Activated B cell treated with CpG ODN at 0.5 μM for 24 hours (primary cell): ENCODE measurements around the gene FCER2. TPM values are rescaled to one million over a fixed set of nuclear protein-coding genes. Genes with fewer than 3 reads are reported as not detected.

ENCODE experiments used
- ATAC-seq: fragments of 200-7000 bp; cut with Tn5 transposase; one replicate; pipeline ENCODE4 v1.10.0; 2021; ENCODE audit warnings: low read depth, mild to moderate bottlenecking, moderate library complexity
- CTCF ChIA-PET: fragments of 350-600 bp; sonication (Branson Sonifier 250); formaldehyde crosslinking; loops from one replicate; lab custom pipeline; 2021; ENCODE audit warnings: antibody characterized with exemption; lab: Charles Lee
- POLR2A ChIA-PET: fragments of 350-600 bp; sonication (Branson Sonifier 250); formaldehyde crosslinking; loops from one replicate; lab custom pipeline; 2021; ENCODE audit warnings: antibody characterized with exemption; lab: Charles Lee
- DNase-seq: peaks from one replicate; pipeline ENCODE4 v3.0.0; 2022
- H3K27ac Mint-ChIP-seq: one replicate; pipeline ENCODE4 v1.8.0; 2020; ENCODE audit warnings: mixed read lengths
- H3K27me3 Mint-ChIP-seq: one replicate; pipeline ENCODE4 v1.8.0; 2021; ENCODE audit warnings: mixed read lengths
- H3K36me3 Mint-ChIP-seq: one replicate; pipeline ENCODE4 v1.8.0; 2021; ENCODE audit warnings: low read depth, mixed read lengths
- H3K4me1 Mint-ChIP-seq: one replicate; pipeline ENCODE4 v1.8.0; 2021; ENCODE audit warnings: mixed read lengths
- H3K4me3 Mint-ChIP-seq: one replicate; pipeline ENCODE4 v1.8.0; 2020; ENCODE audit warnings: mild to moderate bottlenecking, mixed read lengths
- H3K9me3 Mint-ChIP-seq: one replicate; pipeline ENCODE4 v1.8.0; 2020; ENCODE audit warnings: mixed read lengths
- CTCF ChIP-seq: fragments of 200-600 bp; IDR thresholded peaks from one replicate; pipeline ENCODE4 v1.8.0; 2022; ENCODE audit warnings: antibody characterized with exemption, mild to moderate bottlenecking
- intact Hi-C: fragments of 100-400 bp; cut with micrococcal nuclease; formaldehyde crosslinking; loops from one replicate; pipeline ENCODE4 v1.15.1; 2024
- total RNA-seq: library from RNA; stranded (reverse); gene quantifications from 2 replicates; pipeline ENCODE4 v1.2.3, GENCODE V29; 2022

The FCER2 gene
- total RNA-seq, 1 donor from 2014 or later, result 193 TPM

DNA sequence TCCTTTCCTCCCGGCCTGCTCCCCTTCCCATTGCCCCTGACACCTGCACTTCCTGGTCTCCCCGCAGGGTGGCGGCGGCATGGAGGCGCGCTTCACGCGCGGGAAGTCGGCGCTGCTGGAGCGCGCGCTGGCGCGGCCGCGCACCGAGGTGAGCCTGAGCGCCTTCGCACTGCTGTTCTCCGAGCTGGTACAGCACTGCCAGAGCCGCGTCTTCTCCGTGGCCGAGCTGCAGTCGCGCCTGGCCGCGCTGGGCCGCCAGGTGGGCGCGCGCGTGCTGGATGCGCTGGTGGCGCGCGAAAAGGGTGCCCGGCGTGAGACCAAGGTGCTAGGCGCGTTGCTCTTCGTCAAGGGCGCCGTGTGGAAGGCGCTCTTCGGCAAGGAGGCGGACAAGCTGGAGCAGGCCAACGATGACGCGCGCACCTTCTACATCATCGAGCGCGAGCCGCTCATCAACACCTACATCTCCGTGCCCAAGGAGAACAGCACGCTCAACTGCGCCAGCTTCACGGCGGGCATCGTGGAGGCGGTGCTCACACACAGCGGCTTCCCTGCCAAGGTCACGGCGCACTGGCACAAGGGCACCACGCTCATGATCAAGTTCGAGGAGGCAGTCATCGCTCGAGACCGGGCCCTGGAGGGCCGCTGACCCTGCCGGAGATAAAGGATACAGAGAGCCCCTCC is 19.6 kb downstream of the FCER2 start:
- Mint-ChIP-seq H3K4me1 (peaks cover 55% of the 10 kb centered on the region), H3K36me3 (peaks cover 36% of the 10 kb centered on the region), H3K4me3 (peak overlapping the region; percentile 93), H3K9me3 (no peaks in the 10 kb centered on the region), H3K27ac (peak overlapping the region; percentile 93), H3K27me3 (peaks cover 6% of the 10 kb centered on the region)
- ChIA-PET POLR2A (interaction anchor here (1.0 to 2.3 kb wide), 3 partner anchors 12 to 40 kb away, joined by 3 to 10 read pairs (median 8); no protein-coding TSS in a partner anchor), CTCF (interaction anchor here (0.9 to 2.5 kb wide), 2 partner anchors 31 to 118 kb away, joined by 5 to 15 read pairs; no protein-coding TSS in a partner anchor)
- DNase-seq, result no peak
- no peak for ATAC-seq
- no peak for TF ChIP-seq CTCF
- intact Hi-C loops, result loop anchor here (5.0 kb wide), 1 partner anchor 35 kb away; no protein-coding TSS in a partner anchor

GRCh38 chr19:7681340-7682174 is 20.4 kb downstream of the FCER2 start:
- peaks cover 36% of the 10 kb centered on the region for H3K36me3 Mint-ChIP-seq
- peak overlapping the region; percentile 93 for H3K27ac Mint-ChIP-seq
- H3K4me3 Mint-ChIP-seq, result peak overlapping the region; percentile 93
- H3K27me3 Mint-ChIP-seq, result peaks cover 12% of the 10 kb centered on the region
- ChIA-PET CTCF (interaction anchor here (0.6 to 2.5 kb wide), 41 partner anchors 9 to 583 kb away, joined by 3 to 64 read pairs (median 4); partner anchors contain the start of genes CD209, FCER2, PET100 and RETN), POLR2A (interaction anchor here (0.5 to 2.3 kb wide), 32 partner anchors 7 to 784 kb away, joined by 3 to 45 read pairs (median 6); partner anchors contain the start of genes CD209, FCER2, PET100 and SNAPC2)
- ATAC-seq (peak; percentile 67), DNase-seq (peak; percentile 65)
- H3K4me1 Mint-ChIP-seq, result peaks cover 58% of the 10 kb centered on the region
- H3K9me3 Mint-ChIP-seq, result no peaks in the 10 kb centered on the region
- TF ChIP-seq CTCF, result no peak
- intact Hi-C loops, result loop anchor here (1.0 to 5.0 kb wide), 9 partner anchors 13 to 583 kb away; partner anchors contain the start of gene SNAPC2

GRCh38 chr19:7680606-7681339 is 21.2 kb downstream of the FCER2 start, which contains the start of gene TRAPPC5:
Gene TRAPPC5, plus strand, starts transcription at chr19:7680833. Its CDS starts 1,421 bp downstream, at chr19:7682254.
- peak within 1 kb of the TSS; percentile 93 for H3K4me3 Mint-ChIP-seq
- CTCF ChIA-PET, result interaction anchor here (0.6 to 2.5 kb wide), 41 partner anchors 10 to 582 kb away, joined by 3 to 64 read pairs (median 4); partner anchors contain the start of genes CD209, FCER2, PET100 and RETN
- ATAC-seq, result peak; percentile 53

More at GRCh38 chr19:7680606-7681339, 21.2 kb downstream of the FCER2 start, which contains the start of gene TRAPPC5:
- TF ChIP-seq CTCF, result peak; percentile 78
- Mint-ChIP-seq H3K36me3 (peaks cover 31% of the 10 kb centered on the region), H3K27ac (peak within 1 kb of the TSS; percentile 93), H3K4me1 (peaks cover 61% of the 10 kb centered on the region), H3K9me3 (no peaks in the 10 kb centered on the region), H3K27me3 (peaks cover 14% of the 10 kb centered on the region)
- intact Hi-C loops, result loop anchor here (1.0 to 5.0 kb wide), 12 partner anchors 14 to 582 kb away; partner anchors contain the start of genes SNAPC2 and STXBP2
- DNase-seq, result peak; percentile 91
- POLR2A ChIA-PET, result interaction anchor here (0.5 to 2.3 kb wide), 32 partner anchors 8 to 784 kb away, joined by 3 to 45 read pairs (median 6); partner anchors contain the start of genes CD209, FCER2, MAP2K7 and PET100
